DND-41 (cell line): Measurements from ENCODE around the gene TGFB1.

Experiments used
- CTCF ChIP-seq: IDR thresholded peaks from 2 replicates; pipeline ENCODE4 v1.5.1; 2012; ENCODE audit warnings: borderline replicate concordance, low read length, moderate library complexity, mild to moderate bottlenecking; ENCODE audit not compliant: poor library complexity, severe bottlenecking; ENCODE audit errors: extremely low read depth
- EZH2 ChIP-seq: IDR thresholded peaks from 3 replicates; pipeline ENCODE4 v1.6.1; 2012; ENCODE audit warnings: borderline replicate concordance, low read depth, mild to moderate bottlenecking, moderate library complexity, low read length, inconsistent platforms; ENCODE audit not compliant: severe bottlenecking

DNA sequence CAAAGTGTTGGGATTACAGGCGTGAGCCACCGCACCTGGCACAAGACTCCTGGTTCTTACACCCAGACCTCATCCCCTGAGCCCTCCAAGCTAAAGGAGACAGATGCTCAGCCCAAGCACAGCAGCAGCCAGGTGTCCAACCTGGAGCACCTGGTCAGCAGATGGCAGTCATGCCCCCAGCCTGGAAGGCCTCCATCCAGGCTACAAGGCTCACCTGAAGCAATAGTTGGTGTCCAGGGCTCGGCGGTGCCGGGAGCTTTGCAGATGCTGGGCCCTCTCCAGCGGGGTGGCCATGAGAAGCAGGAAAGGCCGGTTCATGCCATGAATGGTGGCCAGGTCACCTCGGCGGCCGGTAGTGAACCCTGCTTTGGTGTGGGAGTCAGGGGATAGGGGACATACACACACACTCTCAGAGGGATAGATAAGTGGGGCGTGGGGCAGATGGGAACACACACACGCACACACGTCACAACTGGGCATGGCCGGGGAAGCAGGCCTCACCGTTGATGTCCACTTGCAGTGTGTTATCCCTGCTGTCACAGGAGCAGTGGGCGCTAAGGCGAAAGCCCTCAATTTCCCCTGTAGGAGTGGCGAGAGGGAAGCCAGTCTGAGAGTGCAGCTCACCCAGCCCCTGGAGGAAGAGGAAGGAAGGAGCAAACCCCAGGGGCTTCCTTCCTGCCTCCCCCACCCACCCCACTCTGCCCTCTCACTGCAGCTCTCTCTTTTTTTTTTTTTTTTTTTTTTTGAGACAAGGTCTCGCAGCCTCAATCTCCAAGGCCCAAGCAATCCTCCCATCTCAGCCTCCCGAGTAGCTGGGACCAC lies 11.8 kb downstream of the TGFB1 start:
- TF ChIP-seq CTCF (no peak), EZH2 (no peak)
